ENCODE measurements around the gene NEDD4L.

- no peak for TF ChIP-seq MYC (IDR thresholded peaks at IDR 0.05; ENCODE audit: low read depth, low read length)
- TF ChIP-seq POLR2A (IDR thresholded peaks at IDR 0.05; ENCODE audit: extremely low read depth, insufficient read length), result no peak
- no peak for TF ChIP-seq CTCF (IDR thresholded peaks at IDR 0.05; ENCODE audit: low read depth, low read length)
- TF ChIP-seq MAX (IDR thresholded peaks at IDR 0.05; ENCODE audit: low read depth, low read length), result no peak
Measured at GRCh38 chr18:58095655-58096054, 51.6 kb downstream of the NEDD4L start.
